T follicular helper cell (primary cell): Measurements from ENCODE around the gene DSC1.
"Not testable (repeated sequence)": the region's sequence is repeated elsewhere in the genome, so short reads cannot be mapped to it uniquely, and the experiment has no call there.

Experiments used
- DNase-seq: peaks from one replicate; pipeline ENCODE4 v3.0.0-alpha.2; 2020; ENCODE audit warnings: low read depth
- total RNA-seq, 2 experiments: gene quantifications; one replicate each; lab custom pipeline; 2026; lab: John Stamatoyannopoulos, UW

DSC1 gene, protein sequence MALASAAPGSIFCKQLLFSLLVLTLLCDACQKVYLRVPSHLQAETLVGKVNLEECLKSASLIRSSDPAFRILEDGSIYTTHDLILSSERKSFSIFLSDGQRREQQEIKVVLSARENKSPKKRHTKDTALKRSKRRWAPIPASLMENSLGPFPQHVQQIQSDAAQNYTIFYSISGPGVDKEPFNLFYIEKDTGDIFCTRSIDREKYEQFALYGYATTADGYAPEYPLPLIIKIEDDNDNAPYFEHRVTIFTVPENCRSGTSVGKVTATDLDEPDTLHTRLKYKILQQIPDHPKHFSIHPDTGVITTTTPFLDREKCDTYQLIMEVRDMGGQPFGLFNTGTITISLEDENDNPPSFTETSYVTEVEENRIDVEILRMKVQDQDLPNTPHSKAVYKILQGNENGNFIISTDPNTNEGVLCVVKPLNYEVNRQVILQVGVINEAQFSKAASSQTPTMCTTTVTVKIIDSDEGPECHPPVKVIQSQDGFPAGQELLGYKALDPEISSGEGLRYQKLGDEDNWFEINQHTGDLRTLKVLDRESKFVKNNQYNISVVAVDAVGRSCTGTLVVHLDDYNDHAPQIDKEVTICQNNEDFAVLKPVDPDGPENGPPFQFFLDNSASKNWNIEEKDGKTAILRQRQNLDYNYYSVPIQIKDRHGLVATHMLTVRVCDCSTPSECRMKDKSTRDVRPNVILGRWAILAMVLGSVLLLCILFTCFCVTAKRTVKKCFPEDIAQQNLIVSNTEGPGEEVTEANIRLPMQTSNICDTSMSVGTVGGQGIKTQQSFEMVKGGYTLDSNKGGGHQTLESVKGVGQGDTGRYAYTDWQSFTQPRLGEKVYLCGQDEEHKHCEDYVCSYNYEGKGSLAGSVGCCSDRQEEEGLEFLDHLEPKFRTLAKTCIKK
- total RNA-seq, result 0 to 0.72 reads per million in 2 experiments

DNA sequence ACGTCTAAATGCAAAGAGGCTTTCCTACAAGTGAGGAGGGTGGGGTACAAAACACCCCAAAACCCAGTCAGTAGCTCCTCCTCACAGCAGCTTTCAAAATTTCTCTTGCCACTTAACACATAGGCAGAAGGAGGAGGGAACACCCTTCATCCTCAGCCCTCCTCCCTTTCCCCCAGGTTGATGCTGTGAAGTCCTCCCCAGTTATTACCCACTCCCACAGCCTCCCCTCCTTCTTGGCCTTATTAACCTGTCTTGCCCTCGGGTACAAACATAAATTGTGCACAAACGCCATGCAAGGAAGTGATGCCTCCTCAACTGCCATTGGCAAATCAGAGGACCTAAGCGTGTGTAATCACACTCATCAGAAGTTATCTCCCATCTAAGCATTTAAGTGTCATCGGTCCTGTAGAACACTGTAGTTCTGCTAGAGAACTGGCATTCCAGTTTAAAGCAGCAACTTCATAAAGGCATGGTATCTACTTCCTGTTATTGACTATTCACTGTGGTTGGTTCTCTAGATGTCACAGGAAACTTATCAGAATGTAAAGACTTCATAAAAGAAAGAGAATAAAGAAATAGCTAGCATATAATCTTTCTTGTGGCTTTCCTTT lies at the start of gene DSC1:
Gene DSC1, minus strand, starts transcription at position 32 of the 611 bp plus-strand sequence. CDS start 262 bp downstream, outside the sequence.
- no peak for DNase-seq

DNA sequence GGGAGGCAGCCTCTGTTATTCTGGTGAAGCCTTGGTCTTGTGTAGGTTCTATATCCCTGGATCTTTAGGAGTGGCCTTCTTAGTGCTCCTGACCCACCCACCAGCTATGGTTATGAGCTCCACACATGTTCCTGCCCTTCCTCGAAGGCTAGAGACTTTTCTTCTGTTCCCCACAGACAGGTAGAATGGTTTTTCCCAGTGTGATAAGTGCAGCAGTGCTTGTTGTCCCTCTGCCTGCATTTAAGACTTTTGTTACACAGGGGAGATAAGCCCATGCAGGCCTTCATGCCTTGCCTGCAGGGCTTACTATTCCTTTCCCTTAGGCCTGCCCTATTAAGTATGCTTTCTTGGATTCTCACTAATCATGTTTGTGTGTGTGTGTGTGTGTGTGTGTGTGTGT lies 48.4 kb upstream of the DSC1 start:
- no peak for DNase-seq

DNA sequence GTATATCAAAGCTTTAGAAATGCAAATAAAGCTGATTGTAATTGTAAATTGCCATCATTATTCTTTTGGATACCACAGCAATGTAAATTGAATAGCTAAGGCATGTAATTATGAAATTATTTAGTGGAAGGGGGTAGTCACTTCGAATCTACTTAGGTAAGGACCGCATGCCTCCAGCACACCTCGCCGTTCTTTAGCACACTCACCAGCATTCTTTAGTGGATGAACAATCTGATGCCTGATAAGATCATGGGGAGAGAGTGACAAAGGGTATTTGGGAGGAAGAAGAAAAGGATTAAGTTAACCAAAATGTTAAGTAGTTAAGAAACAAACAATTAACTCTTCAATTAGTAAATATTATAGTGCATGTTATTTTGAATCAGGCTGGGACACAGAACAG lies 46.4 kb upstream of the DSC1 start:
- no peak for DNase-seq

DNA sequence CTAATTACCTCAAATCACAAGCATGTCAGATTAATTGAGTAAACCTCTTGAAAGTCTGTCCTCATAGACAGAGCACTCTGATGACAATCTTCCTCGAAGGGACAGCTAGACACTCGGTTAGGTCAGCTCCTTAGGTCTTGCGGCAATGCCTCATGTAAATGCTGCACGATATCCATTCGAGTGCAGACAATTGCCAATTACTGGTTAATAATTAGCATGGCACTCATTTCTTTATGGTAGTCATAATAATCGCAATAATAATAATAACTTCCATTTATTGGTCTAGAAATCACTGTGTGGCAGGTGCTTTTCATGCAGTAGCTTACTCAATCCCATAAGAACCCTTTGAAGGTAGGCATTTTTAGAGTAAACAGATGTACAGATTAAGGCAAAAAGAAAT lies 44.7 kb upstream of the DSC1 start:
- no peak for DNase-seq

DNA sequence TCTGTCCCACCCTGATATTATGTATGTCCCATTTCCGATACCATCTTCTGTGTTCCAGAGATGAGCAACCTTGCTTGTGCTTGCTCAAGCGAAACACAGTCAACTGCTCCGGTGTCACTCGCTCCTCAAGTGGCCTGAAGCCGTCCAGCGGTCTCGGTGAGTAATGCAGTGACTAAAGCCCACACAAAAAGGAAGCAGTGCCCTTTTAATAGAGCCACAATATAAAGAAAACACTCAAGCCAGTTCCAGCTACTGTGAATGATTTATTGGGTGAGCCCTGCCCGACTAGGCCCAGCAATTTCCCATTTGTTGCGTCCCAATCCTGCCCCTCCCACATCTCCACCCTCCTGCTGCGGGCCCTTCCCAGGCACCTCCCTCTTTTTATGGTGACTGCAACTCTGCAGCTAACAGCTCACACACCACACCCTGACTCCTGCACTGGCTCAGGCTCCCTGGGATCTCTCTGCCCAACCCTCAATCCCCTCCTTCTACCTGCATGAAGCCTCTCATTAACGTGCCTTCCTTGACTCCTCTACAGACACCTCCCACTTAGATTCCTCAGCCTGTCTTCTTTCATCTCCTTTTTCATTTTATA lies 44.2 kb upstream of the DSC1 start:
- no peak for DNase-seq

DNA sequence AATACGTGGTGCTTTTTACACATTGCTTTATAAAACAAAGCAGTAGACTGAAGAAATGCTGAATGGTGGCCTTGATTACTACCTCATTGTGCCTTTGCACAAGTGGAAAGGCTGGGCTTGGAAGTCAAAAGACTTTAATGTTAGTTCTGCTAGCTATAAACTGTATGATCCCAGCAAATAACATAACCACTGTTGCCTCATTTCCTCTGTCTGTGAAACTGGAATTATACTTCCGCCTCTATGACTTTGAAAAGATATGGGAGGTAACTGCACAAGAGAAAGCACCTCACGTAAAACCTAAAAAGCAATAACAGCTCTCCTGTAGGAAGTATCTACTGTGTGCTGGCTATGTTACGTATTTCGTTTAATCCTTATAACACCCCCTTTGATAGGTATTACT lies 43.4 kb upstream of the DSC1 start:
- DNase-seq, result no peak

DNA sequence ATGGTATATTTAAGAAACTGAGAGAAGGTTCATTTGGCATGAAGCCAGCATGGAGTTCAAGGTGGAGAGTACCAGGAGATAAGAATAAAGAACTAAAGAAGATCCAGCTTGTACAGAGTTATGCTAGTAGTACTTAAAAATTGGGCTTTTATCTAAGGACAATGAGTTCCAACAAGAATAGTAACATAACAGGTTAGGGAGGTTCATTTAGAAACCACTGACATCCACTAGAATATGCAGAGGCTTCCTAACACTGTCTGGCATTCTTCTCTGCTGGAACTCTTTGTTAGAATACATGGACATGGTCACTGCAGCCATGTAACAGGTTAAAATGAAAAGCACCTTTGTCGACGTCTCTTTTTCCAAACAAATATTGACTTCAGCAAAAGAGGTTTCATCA lies 42.6 kb upstream of the DSC1 start:
- no peak for DNase-seq

DNA sequence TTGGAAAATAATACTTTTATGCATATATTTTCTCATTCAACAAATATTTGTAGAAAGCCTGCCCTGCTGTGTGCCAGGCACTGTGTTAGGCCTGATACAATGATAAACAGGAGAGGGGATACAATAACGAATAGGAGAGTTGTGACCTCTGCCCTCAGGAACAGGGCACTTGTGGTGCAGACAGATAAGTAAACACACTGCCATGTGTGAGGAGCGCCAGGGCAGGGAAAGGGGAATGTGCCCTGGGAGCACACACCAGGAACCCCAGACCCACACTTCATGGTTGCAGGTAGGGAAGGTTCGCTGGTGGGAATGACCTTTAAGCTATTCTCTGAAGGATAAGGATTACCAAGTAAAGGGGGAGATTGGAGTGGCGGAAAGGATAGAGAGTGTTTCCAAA lies 42.2 kb upstream of the DSC1 start:
- DNase-seq, result no peak

DNA sequence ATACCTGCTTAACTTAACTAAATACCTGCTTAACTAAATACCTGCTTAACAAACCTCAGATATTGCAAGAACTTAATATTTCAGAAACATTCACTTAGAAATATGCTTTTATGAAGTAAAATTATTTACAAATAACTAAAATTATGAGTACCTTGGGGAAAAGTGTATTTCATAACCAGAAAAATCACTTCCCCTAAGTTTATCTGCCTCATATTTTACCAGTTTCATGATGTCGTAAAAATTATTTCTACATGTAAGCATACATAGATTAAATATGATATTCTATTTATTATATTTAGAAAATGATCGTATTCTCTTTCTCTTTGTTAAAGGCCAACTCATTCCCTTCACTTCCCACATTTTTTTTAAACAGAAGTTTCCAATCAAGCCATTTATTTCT lies 41.5 kb upstream of the DSC1 start:
- no peak for DNase-seq

DNA sequence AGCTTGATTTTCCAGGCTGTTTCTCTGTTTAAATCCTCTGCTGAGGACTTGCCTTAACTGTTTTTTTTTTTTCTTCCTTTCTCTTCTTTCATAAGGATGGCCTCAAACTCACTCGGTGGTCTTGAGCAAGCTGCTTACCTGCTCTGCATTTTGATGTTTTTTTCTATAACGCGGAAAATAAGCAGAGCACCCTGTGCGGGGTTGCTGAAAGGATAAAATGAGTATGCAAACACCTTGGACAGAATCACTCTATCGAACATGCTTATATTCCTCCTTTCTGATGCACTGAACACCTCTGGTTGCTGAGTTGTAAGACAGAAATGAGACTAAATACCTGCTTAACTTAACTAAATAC lies 41.1 kb upstream of the DSC1 start:
- no peak for DNase-seq

DNA sequence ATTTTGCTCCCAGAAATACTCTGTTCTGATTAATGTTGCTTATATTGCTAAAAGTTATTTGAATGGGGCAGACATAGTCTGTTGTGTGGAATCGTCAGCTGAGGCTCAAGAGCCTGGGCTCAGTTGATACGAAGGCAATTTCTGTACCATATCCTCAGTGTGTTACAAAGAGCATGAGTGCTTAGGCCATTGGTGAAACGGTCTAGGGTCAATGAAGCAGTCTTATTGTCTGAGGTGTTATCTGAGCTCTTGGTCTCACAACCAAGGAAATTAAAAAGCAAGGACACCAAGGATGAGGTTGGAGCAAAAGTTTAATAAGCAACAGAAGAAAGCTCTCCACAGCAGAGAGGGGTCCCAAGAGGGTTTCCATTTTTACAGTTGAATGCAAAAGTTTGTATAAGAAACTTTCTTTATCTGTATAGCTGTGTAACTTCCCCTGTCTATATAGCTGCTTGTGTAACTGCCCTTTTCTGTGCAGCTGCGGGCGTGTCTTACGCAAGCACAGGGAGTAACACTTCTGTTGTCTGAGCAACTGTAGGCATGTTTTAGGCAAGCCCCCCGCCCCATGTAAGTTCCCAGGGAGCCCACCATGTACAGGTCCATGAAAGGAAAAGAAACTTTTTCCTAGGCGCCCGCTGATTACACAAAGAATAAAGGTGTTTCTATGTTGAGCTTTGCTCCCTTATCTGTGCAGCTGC lies 40.6 kb upstream of the DSC1 start:
- DNase-seq, result no peak

DNA sequence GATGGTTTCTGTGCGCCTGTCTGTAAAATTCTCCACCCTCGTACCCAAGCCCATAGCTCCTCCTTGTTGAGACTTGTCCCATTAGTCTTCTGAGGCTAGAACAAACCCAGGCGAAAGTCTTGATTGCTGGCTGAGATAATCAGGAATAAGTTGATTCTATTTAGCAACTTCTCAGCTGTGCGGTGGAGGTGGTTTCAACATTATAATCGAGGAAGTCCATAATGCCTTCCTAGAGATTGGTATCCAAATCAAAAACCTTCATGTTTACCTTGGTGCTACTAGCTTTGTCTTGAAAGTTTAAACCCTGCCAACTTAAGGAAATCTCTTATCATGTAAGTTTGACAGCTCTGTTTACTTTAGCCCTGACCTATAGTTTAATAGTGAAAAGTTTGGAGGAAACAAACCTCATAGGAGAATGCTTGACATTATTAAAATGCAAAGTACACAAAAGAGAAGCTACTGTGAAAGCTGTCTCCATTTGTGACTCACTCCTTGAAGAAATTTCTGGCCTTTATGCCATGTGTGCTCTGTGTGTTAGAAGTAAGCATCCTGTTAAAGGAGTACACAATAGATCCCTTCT lies 36.6 kb upstream of the DSC1 start:
- no peak for DNase-seq

DNA sequence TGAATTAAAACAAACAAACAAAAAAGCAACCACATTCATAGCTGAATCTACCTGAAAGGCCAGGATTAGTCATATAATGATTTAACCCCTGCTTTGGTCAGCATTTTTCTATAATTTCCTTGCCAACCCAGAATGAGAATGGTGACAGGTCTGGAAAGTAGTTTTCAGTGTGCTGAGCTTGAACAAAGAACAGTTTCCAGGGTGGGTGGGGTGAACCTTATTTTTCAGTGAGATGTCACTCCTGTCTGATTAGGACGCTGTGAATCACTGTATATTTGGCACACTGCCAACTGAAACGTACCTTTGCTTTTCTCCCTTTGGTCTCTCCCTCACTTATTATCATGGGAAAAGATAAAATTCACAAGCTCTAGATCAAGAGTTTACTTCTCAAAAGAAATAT lies 35.0 kb upstream of the DSC1 start:
- no peak for DNase-seq

DNA sequence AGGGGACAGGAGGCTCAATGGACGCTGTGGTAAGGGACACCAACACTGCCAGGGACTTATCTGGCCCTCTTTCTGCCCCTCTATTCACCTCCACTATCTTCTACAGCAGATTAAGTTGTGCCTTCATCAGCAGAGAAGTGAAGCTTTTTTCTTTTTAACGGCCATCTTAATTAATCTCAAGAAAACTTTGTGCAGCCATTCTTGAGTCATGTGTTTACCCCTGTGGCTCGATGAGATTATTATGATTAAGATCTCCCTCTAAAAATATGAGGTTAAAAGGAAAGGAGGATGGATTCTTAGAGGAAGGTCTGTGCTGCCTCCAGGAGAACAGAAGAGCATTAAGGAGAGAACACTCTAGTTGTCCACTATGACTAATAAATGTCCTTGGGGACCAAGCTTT lies 32.4 kb upstream of the DSC1 start:
- no peak for DNase-seq

DNA sequence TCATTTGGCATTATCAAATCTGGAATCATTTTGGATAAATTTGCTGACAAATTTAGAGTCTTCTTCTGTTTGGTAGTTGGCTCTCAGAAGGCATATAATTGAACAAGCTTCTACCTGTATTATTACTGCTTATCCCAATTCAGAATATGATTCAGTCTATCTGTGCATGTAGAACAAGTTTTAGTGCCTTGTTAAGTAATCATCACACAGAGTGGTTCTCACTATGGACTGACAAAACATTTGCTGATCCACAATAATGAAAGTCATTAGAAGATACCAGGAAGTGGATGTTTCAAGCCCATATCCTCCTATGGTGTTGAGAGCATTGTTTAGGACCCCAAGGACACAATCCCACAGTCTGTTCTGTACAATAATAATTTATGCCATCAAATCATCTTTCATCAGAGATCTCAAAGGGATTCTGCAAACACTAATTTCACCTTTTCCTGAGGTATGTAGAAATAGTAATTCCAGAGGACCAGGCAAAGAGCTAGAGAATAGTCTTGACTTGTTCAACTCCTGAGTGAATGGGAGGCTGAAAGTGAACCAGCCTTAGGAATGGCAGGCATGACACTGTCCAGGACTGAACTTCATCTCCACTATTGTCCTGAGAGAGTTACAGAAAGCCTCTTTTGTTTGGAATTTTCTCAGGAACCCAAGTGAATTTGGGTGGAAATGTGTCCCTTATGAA lies 29.6 kb upstream of the DSC1 start:
- DNase-seq, result no peak

DNA sequence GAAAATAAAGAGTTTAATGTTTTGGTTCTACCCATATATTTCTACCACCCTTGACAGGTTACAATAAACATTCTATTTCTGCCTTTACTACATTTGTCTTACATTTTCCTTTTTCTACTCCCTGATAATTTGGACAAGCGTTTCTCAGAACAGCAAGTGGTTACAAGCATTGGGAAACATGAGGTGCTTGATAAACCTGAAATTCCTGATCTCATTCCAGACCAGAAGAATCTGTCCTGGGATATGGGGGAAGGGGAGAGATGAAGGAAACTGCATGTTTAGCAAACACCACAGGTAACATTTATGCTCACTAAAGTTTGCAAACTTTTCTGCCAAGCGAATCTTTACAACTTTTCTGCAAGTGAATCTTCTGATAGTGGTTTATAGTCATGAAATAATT lies 28.3 kb upstream of the DSC1 start:
- DNase-seq, result no peak

DNA sequence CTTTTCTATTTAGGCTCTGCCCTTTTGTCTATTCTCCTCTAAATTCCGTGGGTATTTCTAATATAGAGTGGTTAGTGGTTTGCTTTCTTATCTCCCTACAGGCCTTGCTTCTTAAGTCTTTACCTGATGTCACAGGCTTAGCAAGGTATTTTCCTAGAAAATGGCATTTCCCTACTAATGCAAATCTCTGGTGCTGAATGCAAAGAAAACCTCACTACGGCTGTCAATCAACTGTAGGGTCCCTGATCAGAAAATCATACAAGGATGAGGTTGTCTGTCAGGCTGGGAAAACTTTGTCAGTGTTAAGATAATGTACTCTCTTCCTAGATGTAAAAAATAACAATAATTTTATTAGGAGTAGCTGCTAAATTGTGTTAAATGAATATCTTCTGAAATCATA lies 27.1 kb upstream of the DSC1 start:
- no peak for DNase-seq

DNA sequence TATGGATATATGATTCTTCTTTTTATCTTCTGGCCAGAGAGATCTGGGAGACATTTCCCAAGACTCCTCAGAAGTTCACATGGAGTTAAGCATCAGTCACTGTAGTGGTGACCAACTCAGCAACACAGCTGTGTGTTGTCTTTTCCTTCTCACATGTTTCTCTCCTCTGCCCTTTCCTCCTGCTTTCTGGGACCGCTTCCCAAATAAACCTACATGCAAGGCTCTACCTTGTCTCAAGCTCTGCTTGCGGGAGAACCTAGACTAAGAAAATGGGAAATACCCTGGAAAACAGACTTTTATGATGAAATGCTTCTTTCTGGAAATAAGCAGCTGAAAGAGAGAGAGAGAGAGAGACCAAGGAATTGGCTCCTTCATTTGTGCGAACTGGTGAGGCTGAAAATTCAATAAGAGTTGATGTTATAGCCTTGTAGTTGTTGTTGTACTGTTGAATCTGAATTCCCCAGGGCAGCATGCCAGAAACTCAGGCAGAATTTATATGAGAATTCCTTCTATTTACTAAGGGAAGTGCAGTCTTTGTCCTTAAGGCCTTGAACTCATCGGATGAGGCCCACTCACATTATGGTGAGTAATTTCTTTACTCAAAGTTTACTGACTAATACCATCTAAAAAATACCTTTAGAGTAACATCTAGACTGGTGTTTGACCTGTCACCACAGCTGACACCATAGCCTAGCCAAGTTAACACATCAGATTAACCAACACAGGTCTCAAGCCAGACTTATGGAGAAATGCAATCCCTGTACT lies 22.7 kb upstream of the DSC1 start:
- no peak for DNase-seq

DNA sequence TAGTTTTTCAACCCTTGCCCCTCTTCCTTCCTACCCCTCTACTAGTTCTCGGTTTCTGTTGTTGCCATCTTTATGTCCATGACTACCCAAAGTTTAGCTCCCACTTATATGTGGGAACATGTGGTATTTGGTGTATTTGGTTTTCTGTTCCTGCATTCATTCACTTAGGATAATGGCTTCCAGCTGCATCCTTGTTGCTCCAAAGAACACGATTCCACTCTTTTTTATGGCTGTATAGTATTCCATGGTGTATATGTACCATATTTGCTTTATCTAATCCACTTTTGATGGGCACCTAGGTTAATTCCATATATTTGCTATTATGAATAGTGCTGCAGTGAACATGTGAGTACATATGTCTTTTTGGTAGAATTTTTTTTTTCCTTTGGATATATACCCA lies 20.6 kb upstream of the DSC1 start:
- DNase-seq, result no peak

DNA sequence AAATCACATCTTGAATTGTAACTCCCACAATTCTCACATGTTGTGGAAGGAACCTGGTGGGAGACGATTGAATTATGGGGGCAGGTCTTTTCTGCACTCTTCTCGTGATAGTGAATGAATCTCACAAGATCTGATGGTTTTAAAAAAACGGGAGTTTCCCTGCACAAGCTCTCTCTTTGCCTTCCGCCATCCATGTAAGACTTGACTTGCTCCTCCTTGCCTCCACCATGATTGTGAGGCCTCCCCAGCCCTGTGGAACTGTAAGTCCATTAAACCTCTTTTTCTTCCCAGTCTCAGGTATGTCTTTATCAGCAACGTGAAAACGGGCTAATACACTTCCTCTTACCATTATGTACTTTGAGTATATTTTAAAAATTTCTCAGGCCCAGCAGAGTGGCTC lies 14.7 kb upstream of the DSC1 start:
- DNase-seq, result not testable (repeated sequence)
